ENCODE data around the gene CBX2. TPM values are rescaled to one million over a fixed set of nuclear protein-coding genes. Genes with fewer than 3 reads are reported as not detected.

The CBX2 gene
- total RNA-seq, 1 donor, result under 0.01 TPM

DNA sequence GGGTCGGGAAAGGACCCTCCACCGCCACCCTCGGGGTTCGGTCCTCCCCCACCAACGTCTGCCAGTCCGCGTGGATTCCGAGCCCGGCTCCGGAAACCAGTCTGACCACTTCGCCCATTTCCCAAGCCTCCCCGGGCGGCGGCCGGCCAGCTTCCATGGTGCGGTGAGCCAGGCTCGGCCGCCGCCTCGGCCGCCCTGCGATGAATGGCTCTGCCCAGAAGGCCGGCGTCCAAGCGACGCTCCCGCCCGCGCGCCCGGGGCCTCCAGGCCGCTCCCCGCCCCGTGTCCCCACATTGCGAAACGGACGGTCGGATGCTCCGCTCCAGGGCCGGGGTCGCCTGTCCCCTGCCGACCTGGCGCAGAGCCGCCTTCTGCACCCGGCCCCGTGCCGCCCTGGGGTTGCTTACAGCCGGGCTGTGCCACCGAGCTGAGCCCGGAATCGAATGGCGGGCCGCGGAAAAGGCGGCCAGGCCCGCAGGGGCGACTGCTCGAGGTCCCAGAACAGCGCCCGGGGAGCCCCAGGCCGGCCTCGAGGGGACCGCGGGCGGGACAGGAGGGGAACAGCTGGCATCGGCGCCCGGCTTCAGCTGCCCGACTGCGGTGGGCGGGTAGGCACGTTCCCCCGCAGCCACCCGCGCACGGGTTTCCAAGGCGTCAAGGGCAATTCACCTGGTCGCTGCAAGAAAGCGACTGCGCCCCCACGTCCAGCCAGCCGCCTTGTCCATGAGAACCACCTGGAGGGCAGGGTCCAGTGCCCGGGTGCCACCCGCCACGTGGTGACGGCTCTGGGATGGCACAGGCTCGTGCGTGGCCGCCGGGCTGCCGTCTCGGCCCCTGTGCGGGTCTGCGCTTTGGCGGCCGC lies 37.3 kb downstream of the CBX2 start:
- H3K4me1 ChIP-seq (ENCODE audit: insufficient read depth, low read length), result peaks cover 40% of the 10 kb centered on the region
- peaks cover 68% of the 10 kb centered on the region for H3K27me3 ChIP-seq (ENCODE audit: insufficient read depth, low read length)
- H3K9me3 ChIP-seq (ENCODE audit: low read depth, low read length), result no peaks in the 10 kb centered on the region
- H3K4me3 ChIP-seq (ENCODE audit: low read length), result no peak overlapping the region

DNA sequence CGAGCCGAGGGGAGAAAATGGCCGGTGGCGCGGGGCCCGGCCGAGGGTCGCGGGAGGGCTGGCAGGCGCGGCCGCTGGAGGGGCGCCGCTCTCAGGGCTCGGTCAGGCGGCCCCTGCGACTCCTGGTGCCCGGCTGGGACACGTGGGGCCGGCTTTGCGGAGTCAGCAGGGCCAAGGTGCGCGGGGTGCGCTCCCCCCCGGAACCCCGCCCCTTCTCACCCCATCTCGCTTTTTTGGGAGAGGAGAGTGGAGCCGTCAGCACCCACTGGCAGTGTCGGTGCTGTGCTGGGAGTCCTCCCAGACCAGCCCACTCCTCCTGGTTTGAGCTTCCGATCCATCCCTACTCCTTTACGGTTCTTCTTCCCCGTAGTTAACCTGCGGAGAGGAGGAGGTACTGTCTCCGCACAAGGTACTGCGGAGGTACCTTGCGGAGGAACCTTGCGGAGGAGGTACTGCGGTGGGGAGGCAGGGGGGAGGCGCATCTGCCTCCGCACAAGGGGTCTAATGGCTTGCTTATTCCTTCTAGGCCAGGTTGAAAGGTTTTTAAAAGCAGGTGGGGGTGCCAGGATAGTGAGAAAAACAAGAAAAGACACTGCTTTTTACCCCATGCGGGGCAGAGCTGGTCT lies 38.0 kb downstream of the CBX2 start:
- no peaks in the 10 kb centered on the region for H3K9me3 ChIP-seq (ENCODE audit: low read depth, low read length)
- peaks cover 38% of the 10 kb centered on the region for H3K4me1 ChIP-seq (ENCODE audit: insufficient read depth, low read length)
- H3K27me3 ChIP-seq (ENCODE audit: insufficient read depth, low read length), result peaks cover 65% of the 10 kb centered on the region
- no peak overlapping the region for H3K4me3 ChIP-seq (ENCODE audit: low read length)

GRCh38 chr17:79818026-79818758 lies 40.2 kb downstream of the CBX2 start:
- no peak overlapping the region for H3K4me3 ChIP-seq (ENCODE audit: low read length)
- H3K9me3 ChIP-seq (ENCODE audit: low read depth, low read length), result no peaks in the 10 kb centered on the region
- H3K4me1 ChIP-seq (ENCODE audit: insufficient read depth, low read length), result peaks cover 18% of the 10 kb centered on the region
- H3K27me3 ChIP-seq (ENCODE audit: insufficient read depth, low read length), result peaks cover 44% of the 10 kb centered on the region

DNA sequence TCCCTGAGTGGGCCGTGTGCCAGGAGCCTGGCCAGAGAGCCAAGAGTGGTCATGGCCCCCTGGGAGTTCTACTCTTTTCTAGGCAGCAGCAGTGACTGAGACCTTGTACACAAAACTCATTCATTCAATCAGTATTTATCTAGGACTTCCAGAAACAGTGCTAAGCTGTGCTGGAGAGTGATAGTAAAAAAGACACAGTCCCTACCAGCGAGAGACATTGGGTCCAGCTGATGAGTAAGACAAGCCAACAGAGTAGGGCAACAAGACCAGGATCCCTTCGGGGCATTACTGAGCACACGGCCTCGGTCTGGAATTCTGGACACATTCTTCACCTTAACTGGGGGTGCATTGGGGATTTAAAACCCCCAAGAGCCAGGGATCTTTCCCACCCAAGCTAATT lies 41.1 kb downstream of the CBX2 start:
- Histone ChIP-seq H3K27me3 (ENCODE audit: insufficient read depth, low read length) (peaks cover 44% of the 10 kb centered on the region), H3K4me3 (ENCODE audit: low read length) (no peak overlapping the region), H3K9me3 (ENCODE audit: low read depth, low read length) (no peaks in the 10 kb centered on the region), H3K4me1 (ENCODE audit: insufficient read depth, low read length) (peaks cover 16% of the 10 kb centered on the region)

- H3K4me1 ChIP-seq (ENCODE audit: insufficient read depth, low read length), result peaks cover 10% of the 10 kb centered on the region
- no peak overlapping the region for H3K4me3 ChIP-seq (ENCODE audit: low read length)
- H3K27me3 ChIP-seq (ENCODE audit: insufficient read depth, low read length), result peaks cover 38% of the 10 kb centered on the region
Observed at GRCh38 chr17:79819534-79820276, 41.8 kb downstream of the CBX2 start.

DNA sequence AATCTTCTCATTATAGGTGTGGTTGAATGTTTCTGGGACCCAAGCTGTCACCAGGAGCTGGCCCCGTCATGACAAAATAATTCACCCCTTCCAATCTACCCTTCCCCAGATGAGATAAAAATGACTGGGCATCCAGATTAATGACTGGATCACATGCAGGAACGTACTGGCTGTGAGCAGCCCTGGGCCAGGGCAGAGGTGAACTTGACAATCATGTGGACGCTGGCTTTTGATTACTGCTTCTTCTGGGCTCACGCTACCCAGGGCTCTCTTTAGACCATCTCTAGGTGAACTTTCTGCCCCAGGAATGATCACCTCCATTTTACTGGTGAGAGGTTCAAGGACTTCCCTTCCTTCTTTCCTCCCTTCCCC lies 43.0 kb downstream of the CBX2 start:
- H3K27me3 ChIP-seq (ENCODE audit: insufficient read depth, low read length), result peaks cover 32% of the 10 kb centered on the region
- no peaks in the 10 kb centered on the region for H3K9me3 ChIP-seq (ENCODE audit: low read depth, low read length)
- no peak overlapping the region for H3K4me3 ChIP-seq (ENCODE audit: low read length)
- H3K4me1 ChIP-seq (ENCODE audit: insufficient read depth, low read length), result peaks cover 4% of the 10 kb centered on the region

More at GRCh38 chr17:79819534-79820276, 41.8 kb downstream of the CBX2 start:
- H3K9me3 ChIP-seq (ENCODE audit: low read depth, low read length), result no peaks in the 10 kb centered on the region

DNA sequence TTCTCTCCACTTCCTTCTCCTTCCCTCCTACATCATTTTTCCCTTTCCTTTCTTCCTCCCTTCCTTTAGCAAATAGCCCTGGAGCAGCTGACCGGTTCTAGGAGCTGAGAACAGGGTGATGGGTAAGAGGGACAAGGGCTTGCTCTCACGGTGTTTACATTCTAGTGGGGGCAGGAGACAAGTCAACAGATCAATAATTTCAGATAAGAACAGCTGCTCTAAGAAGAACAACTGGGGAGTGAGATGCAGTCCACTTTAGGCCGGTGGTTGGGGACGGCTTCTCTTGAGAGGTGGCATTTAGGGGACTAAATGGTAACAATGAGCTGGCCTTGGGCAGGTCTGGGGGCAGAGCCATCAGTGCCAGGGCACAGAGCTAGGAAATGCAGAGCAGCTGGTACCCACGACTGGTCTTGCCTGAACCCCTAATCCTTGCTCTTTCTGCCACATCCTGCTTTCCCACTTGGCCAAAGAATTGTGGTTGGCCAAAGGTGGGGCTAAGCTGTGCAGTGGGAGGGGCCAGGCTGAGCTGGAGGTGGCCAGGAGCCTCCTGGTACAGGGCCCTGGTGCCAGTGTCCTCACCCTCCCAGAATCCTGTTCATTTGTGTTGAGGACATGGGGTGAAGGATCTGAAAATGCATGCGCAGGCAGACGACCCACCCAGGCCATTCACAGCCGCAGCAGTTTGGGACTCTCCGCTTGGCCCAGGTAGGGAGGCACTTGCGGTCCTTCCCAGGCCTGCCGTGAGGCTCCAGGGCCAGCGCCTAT lies 43.6 kb downstream of the CBX2 start:
- H3K9me3 ChIP-seq (ENCODE audit: low read depth, low read length), result no peaks in the 10 kb centered on the region
- H3K27me3 ChIP-seq (ENCODE audit: insufficient read depth, low read length), result peaks cover 26% of the 10 kb centered on the region
- no peak overlapping the region for H3K4me3 ChIP-seq (ENCODE audit: low read length)
- peaks cover 10% of the 10 kb centered on the region for H3K4me1 ChIP-seq (ENCODE audit: insufficient read depth, low read length)

- Histone ChIP-seq H3K9me3 (ENCODE audit: low read depth, low read length) (no peaks in the 10 kb centered on the region), H3K4me3 (ENCODE audit: low read length) (no peak overlapping the region), H3K27me3 (ENCODE audit: insufficient read depth, low read length) (peaks cover 15% of the 10 kb centered on the region), H3K4me1 (ENCODE audit: insufficient read depth, low read length) (peaks cover 13% of the 10 kb centered on the region)
Observed at GRCh38 chr17:79822583-79823124, 44.7 kb downstream of the CBX2 start.

DNA sequence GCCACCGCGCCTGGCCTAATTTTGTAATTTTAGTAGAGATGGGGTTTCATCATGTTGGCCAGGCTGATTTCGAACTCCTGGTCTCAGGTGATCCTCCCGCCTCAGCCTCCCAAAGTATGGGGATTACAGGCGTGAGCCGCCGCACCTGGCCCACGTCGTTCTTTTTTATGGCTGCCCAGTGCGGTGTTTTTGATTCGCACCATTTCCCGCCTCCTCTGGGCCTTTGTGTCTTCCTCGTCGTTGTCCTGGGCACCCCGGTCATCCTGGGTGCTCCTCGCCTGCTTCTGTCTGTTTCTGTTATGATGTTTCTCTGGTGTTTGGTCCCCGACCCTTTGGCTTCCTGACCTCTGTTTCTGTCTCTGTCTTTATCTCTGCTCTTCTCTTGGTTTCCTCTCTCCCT lies 46.3 kb downstream of the CBX2 start:
- H3K27me3 ChIP-seq (ENCODE audit: insufficient read depth, low read length), result peaks cover 4% of the 10 kb centered on the region
- H3K4me3 ChIP-seq (ENCODE audit: low read length), result no peak overlapping the region
- no peaks in the 10 kb centered on the region for H3K9me3 ChIP-seq (ENCODE audit: low read depth, low read length)

DNA sequence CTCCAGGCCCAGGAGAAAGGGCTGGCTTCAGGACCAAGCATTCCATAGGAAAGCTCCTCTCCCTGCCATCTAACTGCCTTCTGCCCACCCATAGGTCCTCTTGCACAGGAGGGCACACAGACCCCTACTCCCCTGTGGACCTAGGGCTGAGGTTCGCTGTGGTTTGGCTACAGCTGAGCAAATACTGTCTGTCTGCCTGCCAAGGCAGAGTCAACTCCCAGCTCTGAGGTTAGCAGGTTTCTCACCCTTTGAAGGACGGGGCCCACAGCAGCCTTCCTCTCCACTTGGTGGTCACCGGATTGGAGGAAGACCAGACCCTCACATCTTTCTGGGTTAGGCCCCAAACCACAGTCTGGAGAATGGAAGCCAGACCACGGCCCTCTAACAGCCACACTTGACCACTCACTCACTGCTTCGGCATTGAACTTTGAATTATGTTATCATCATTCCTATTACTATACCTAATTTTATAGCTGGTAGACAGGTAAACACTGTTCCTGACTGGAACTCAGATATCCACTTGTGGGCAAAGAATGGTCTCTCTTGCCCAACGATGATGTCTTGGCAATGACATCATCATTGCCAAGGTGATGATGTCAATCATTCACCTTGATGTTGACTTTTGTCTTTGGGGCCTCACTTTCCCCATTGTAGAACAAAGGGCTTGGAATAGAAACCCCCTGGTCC lies 47.1 kb downstream of the CBX2 start:
- Histone ChIP-seq H3K4me1 (ENCODE audit: insufficient read depth, low read length) (peaks cover 17% of the 10 kb centered on the region), H3K9me3 (ENCODE audit: low read depth, low read length) (no peaks in the 10 kb centered on the region), H3K4me3 (ENCODE audit: low read length) (no peak overlapping the region), H3K27me3 (ENCODE audit: insufficient read depth, low read length) (peaks cover 4% of the 10 kb centered on the region)

More for the DNA sequence above, 46.3 kb downstream of the CBX2 start:
- H3K4me1 ChIP-seq (ENCODE audit: insufficient read depth, low read length), result peaks cover 16% of the 10 kb centered on the region

DNA sequence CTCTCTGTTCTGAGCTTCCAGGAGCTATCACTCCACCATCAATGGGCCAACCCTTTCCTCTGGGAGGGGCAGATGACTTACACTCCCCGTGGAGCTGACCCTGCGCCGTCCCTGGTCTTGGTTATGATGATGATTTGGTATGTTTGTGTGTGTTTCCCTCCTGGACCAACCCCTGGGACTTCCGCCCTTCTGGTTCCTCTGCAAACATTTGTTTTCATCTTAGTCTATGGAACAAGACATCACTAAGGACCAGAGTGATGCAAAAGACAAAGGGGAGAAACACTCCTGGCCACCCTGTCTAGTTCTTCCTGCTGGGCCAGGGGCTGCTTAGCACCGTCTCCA lies 47.6 kb downstream of the CBX2 start:
- Histone ChIP-seq H3K4me1 (ENCODE audit: insufficient read depth, low read length) (peaks cover 17% of the 10 kb centered on the region), H3K9me3 (ENCODE audit: low read depth, low read length) (no peaks in the 10 kb centered on the region), H3K27me3 (ENCODE audit: insufficient read depth, low read length) (peaks cover 4% of the 10 kb centered on the region), H3K4me3 (ENCODE audit: low read length) (no peak overlapping the region)

GRCh38 chr17:79826204-79826680 lies 48.3 kb downstream of the CBX2 start:
- Histone ChIP-seq H3K27me3 (ENCODE audit: insufficient read depth, low read length) (peaks cover 4% of the 10 kb centered on the region), H3K4me1 (ENCODE audit: insufficient read depth, low read length) (peaks cover 17% of the 10 kb centered on the region), H3K9me3 (ENCODE audit: low read depth, low read length) (no peaks in the 10 kb centered on the region), H3K4me3 (ENCODE audit: low read length) (no peak overlapping the region)

DNA sequence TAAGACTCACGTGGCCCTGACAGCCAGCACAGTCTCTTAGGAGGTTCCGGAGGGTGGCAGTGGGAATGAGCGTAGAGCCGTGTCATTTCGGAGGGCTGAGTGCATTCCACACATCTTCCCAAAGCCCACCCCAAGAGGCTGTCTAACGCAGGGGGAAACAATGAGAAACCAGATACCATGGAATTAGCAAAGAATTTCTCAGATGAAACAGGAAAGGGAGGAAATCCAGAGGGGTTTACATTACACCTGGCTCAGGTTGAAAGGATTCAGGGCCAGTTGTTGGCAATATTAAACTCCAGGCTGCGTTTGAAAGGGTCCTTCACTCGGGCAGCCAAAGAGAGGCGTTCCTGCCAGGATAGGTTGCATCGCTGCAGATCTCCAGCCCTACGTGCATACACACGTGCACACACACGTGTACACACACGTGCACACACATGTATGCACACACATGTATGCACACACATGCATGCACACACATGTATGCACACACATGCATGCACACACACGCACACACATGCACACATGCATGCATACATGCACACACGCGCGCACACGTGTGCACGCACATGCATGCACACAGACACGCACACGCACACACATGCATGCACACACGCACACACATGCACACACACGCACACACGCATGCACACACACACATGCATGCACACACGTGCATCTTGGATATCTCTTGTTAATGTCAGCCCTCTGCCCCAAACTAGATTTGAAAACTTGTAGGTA lies 49.1 kb downstream of the CBX2 start:
- peaks cover 4% of the 10 kb centered on the region for H3K27me3 ChIP-seq (ENCODE audit: insufficient read depth, low read length)
- peaks cover 17% of the 10 kb centered on the region for H3K4me1 ChIP-seq (ENCODE audit: insufficient read depth, low read length)
- H3K4me3 ChIP-seq (ENCODE audit: low read length), result no peak overlapping the region
- no peaks in the 10 kb centered on the region for H3K9me3 ChIP-seq (ENCODE audit: low read depth, low read length)

Measured in mononuclear cell (primary cell).